Fibroblast of skin of back (primary cell): ENCODE data around the gene ZNF609.
A peak's percentile ranks its signal among the peaks of the same experiment; 100 is the strongest.

Experiments
- DNase-seq: peaks from one replicate; pipeline ENCODE4 v3.0.0-alpha.2; 2013

Gene ZNF609

GRCh38 chr15:64542091-64542490 is 81.7 kb downstream of the ZNF609 start:
- DNase-seq, result no peak

DNA sequence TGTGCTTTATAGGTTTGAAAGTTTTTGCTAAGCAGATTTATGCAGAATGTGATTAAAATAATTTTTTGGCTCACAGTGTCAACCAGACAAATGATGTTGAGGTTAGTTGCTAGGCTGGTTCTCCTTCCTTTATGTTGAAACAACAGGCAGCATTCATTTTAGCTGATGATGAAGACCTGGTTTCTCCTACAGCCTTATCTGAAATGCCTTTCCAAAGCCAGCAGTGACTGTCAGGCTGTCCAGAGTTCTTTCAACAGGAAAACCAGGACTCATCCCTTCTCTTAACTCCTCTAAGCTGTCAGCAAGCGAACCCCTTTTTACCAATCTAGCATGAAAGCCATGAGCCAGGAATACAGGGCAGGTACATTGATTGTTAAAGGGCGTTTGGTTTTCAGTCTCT is 84.1 kb downstream of the ZNF609 start:
- no peak for DNase-seq

GRCh38 chr15:64547275-64547674 is 86.9 kb downstream of the ZNF609 start:
- no peak for DNase-seq

- DNase-seq, result no peak
Observed at GRCh38 chr15:64548235-64548634, 87.9 kb downstream of the ZNF609 start.

- no peak for DNase-seq
Observed at GRCh38 chr15:64549860-64550259, 89.5 kb downstream of the ZNF609 start.

- DNase-seq, result no peak
Observed at GRCh38 chr15:64552281-64552948, 92.0 kb downstream of the ZNF609 start.

GRCh38 chr15:64558460-64559179 is 98.2 kb downstream of the ZNF609 start:
- DNase-seq, result peak; percentile 47

GRCh38 chr15:64559243-64559642 is 98.9 kb downstream of the ZNF609 start:
- no peak for DNase-seq

GRCh38 chr15:64560501-64560900 is 100.1 kb downstream of the ZNF609 start:
- no peak for DNase-seq

DNA sequence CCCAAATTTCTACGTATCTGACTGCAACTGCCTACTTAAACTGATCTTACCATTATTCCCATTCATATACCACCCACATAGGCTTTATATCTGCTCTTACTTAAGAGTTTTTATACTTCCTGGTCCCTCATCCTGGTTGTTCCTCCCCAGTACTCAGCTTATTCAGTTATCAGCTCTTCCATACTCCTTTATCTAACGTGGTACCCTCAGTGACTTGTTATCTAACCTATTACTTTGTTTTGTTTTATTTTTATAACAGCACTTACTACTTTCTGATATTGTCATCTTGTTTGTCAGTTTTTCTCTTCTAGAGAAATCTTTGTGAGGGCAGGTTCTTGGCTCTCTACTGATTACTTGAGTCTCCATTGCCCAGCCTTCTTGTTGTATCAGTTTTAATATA is 100.6 kb downstream of the ZNF609 start:
- no peak for DNase-seq

GRCh38 chr15:64562003-64562640 is 101.7 kb downstream of the ZNF609 start:
- DNase-seq, result no peak

- DNase-seq, result no peak
Observed at GRCh38 chr15:64566102-64566501, 105.7 kb downstream of the ZNF609 start.

GRCh38 chr15:64566629-64567427 is 106.5 kb downstream of the ZNF609 start:
- no peak for DNase-seq

DNA sequence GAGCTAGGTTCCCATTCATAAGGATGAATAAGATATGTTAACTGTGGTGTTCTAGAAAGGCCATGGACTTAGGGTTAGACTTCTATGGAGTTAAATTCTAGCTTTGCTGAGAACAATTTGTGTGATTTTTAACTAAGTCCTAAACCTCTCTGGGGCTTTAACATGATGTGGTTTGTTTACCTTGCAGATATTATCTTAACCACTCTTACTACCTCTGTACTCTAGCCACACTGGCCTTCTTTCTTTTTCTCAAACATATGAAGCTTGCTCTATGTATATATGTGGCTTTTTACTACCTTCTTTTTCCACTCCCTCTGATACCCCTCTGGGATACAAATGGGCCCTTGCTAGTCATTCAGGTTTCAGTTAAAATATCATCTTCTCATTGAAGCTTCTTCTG is 108.4 kb downstream of the ZNF609 start:
- no peak for DNase-seq

DNA sequence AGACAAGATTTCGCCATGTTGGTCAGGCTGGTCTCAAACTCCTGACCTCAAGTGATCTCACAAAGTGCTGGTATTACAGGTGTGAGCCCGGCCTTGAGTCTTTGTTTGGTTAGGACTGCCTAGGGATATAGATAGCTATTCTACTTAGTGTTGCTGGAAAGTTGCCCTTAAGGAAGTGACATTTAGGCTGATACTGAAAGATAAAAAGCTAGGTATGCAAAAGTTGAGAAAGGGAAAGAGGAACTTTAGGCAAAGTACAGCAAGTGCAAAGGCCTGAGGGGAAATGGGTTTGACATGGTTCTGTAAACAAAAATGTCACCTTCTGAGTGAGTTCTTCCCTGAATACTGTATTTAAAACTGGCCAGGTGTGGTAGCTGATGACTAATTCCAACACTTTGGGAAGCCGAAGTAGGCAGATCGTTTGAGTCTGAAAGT is 111.5 kb downstream of the ZNF609 start:
- DNase-seq, result no peak

GRCh38 chr15:64572856-64573255 is 112.5 kb downstream of the ZNF609 start:
- no peak for DNase-seq

DNA sequence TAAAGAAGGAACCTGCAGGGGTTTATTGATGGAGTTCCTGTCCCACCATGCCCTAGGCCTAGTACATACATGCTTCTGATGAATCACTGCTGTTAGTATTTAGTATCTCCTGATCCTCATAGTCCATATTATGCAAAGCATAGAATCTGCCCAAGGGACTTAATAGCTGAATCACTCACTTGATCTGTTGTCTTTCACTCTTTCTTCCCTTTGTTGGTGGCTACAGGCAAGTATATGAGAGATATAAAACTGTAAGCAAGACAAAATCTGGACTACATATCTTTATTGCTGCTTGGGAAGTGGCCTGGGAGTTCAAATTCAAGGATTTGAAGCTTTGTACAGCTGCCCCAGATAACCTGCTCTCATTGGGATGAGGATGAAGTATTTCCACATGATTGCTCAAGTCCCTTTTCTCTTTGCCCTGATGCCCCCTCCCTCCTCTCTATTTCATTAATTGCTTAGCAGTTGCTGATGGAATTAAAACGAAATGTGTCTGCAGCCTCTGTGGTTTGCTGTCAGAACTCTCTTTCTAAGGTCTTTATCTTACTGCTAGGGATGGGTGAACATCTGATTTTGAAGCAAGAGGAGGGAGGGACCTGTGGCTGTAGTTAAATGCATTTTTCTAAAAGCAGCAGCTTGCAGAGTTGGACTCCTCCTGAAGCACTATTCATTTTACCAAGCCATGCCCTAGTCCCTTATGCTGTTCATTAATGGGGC is 114.1 kb downstream of the ZNF609 start:
- DNase-seq, result peak; percentile 71

DNA sequence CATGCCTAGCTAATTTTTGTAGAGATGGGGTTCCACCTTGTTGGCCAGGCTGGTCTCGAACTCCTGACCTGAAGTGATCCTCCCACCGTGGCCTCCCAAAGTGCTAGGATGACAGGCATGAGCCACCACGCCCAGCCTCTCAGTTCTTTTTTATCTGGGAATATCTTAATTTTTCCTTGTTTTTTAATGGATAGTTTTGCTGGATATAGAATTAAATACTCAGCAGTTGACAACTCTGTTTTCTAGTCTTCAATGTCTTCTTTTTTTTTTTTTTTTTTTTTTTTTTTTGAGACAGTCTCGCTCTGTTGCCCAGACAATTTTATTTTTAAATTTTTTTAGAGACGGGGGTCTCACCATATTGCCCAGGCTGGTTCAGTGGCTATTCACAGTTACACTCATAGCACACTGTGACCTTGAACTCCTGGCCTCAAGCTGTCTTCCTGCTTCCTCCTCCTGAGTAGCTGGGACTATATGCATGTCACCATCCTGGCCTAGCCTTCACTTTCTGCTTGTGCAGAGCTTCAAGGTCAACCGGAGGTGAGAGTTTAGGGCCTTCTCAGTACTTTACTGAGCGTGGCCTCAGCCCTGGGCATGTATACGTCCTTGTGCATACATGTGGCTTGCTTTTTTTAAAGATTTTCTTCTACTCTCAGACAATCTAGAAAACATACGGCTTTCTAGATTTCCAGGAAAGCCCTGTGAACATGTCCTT is 120.5 kb downstream of the ZNF609 start:
- no peak for DNase-seq

- DNase-seq, result no peak
Observed at GRCh38 chr15:64581408-64581761, 121.0 kb downstream of the ZNF609 start.

GRCh38 chr15:64582202-64582601 is 121.8 kb downstream of the ZNF609 start:
- DNase-seq, result no peak

GRCh38 chr15:64583519-64583918 is 123.1 kb downstream of the ZNF609 start:
- DNase-seq, result no peak

DNA sequence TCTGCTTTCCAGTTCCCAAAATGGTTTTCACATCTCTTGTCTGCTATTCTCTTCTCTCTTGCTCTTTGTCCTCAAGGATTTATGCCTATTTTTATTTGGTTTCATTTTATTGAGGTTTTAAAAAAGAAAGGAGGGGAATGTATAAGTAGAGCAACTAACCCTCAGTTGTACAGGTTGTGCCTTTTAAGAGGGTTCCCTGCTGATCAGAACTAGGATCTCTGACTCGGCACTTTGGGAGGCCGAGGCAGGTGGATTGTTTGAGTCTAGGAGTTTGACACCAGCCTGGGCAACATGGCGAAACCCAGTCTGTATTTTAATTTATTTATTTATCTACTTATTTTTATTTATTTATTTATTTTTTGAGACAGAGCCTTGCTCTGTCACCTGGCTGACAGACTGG is 123.6 kb downstream of the ZNF609 start:
- no peak for DNase-seq
